Measurements from ENCODE around the gene POMP. TPM values are rescaled to one million over a fixed set of nuclear protein-coding genes. Genes with fewer than 3 reads are reported as not detected.

The POMP gene
- total RNA-seq, 2 experiments from 2014 or later, result 46.6 to 79.0 TPM

DNA sequence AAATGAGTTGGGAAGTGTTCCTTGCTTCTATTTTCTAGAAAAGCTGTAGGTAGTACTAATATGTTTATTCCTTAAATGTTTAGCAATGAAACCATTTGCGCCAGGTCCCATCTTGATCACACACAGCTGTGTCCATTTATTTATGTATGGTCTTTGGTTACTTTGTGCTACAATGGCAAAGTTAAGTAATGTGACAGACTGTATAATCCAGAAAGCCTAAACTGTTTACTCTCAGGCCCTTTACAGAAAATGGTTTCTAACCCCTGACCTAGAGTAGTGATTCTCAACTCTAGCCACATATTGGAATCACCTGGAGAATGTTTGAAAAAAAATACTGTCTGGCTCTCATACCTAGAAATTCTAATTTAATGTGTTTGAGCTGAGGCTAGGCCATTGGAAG lies 38.5 kb downstream of the POMP start:
- no peaks in the 10 kb centered on the region for H3K4me1 ChIP-seq (ENCODE audit: insufficient read depth, low read length, poor library complexity, severe bottlenecking)
- no peak overlapping the region for H3K27ac ChIP-seq (ENCODE audit: low read depth, low read length, poor library complexity, severe bottlenecking)
- no TSS peak for BruUV-seq (replicated peaks)
- H3K4me3 ChIP-seq (ENCODE audit: low read depth, low read length, poor library complexity, severe bottlenecking), result no peak overlapping the region
- H2AFZ ChIP-seq (ENCODE audit: low read length), result no peak overlapping the region
- no peaks in the 10 kb centered on the region for H3K9me3 ChIP-seq (ENCODE audit: low read length)
- H3K4me2 ChIP-seq (ENCODE audit: low read length), result no peak overlapping the region
- no peaks in the 10 kb centered on the region for H3K79me2 ChIP-seq (ENCODE audit: insufficient read depth, low read depth, low read length)
- no peak for DNase-seq (ENCODE audit: low spot score)
- intact Hi-C loops (cut with micrococcal nuclease; ENCODE audit: unreplicated experiment), result no loop called here
- POLR2A ChIA-PET, result interaction anchor here (0.5 kb wide), 1 partner anchor 57 kb away, joined by 4 read pairs; no protein-coding TSS in a partner anchor
- CTCF ChIA-PET (ENCODE audit: unreplicated experiment), result no interaction called here
- H3K9me2 ChIP-seq (ENCODE audit: insufficient read depth, low read length), result no peaks in the 10 kb centered on the region
- peaks cover 14% of the 10 kb centered on the region; the same call in 1 of the 2 replicates for H3K36me3 ChIP-seq (ENCODE audit: insufficient read depth, low read length)
- TF ChIP-seq, protein P1, sequence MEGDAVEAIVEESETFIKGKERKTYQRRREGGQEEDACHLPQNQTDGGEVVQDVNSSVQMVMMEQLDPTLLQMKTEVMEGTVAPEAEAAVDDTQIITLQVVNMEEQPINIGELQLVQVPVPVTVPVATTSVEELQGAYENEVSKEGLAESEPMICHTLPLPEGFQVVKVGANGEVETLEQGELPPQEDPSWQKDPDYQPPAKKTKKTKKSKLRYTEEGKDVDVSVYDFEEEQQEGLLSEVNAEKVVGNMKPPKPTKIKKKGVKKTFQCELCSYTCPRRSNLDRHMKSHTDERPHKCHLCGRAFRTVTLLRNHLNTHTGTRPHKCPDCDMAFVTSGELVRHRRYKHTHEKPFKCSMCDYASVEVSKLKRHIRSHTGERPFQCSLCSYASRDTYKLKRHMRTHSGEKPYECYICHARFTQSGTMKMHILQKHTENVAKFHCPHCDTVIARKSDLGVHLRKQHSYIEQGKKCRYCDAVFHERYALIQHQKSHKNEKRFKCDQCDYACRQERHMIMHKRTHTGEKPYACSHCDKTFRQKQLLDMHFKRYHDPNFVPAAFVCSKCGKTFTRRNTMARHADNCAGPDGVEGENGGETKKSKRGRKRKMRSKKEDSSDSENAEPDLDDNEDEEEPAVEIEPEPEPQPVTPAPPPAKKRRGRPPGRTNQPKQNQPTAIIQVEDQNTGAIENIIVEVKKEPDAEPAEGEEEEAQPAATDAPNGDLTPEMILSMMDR (conservative IDR thresholded peaks at IDR 0.05; ENCODE audit: low read length), result no peak
- no peak for TF ChIP-seq EZH2phosphoT487 (IDR thresholded peaks at IDR 0.05; ENCODE audit: borderline replicate concordance, low read depth, low read length)
- H4K20me1 ChIP-seq (ENCODE audit: insufficient read depth, low read length), result no peaks in the 10 kb centered on the region

DNA sequence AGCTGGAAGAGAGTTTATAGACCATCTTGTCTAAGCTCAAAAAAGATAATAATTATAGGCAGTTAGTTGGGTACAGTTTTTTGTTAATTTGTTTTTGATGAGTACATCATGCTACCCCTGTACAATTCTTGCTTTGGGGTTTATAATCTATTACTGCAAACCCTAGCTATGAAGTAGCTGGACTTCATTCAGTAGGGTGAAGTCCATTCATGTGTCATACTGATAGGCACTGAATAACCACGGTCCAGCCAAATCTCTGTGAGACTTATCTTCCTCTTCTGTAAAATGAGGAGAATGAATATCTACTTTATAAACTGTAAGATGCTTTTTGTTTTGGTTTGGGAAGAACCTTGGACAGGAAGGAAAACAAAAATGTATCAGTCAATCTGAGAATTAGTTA lies 40.3 kb downstream of the POMP start:
- H3K4me2 ChIP-seq (ENCODE audit: low read length), result no peak overlapping the region
- peaks cover 14% of the 10 kb centered on the region; the same call in 1 of the 2 replicates for H3K36me3 ChIP-seq (ENCODE audit: insufficient read depth, low read length)
- H3K4me3 ChIP-seq (ENCODE audit: low read depth, low read length, poor library complexity, severe bottlenecking), result no peak overlapping the region
- no peaks in the 10 kb centered on the region for H3K79me2 ChIP-seq (ENCODE audit: insufficient read depth, low read depth, low read length)
- no peaks in the 10 kb centered on the region for H4K20me1 ChIP-seq (ENCODE audit: insufficient read depth, low read length)
- H3K27ac ChIP-seq (ENCODE audit: low read depth, low read length, poor library complexity, severe bottlenecking), result no peak overlapping the region
- DNase-seq (ENCODE audit: low spot score), result no peak
- POLR2A ChIA-PET, result interaction anchor here (0.7 to 0.9 kb wide), 2 partner anchors 41 to 98 kb away, joined by 3 read pairs; partner anchors contain the start of gene POMP
- BruUV-seq (replicated peaks), result no TSS peak
- no peaks in the 10 kb centered on the region for H3K4me1 ChIP-seq (ENCODE audit: insufficient read depth, low read length, poor library complexity, severe bottlenecking)
- H3K9me2 ChIP-seq (ENCODE audit: insufficient read depth, low read length), result no peaks in the 10 kb centered on the region
- CTCF ChIA-PET (ENCODE audit: unreplicated experiment), result no interaction called here
- H2AFZ ChIP-seq (ENCODE audit: low read length), result no peak overlapping the region
- TF ChIP-seq EZH2phosphoT487 (IDR thresholded peaks at IDR 0.05; ENCODE audit: borderline replicate concordance, low read depth, low read length), result no peak
- TF ChIP-seq, protein P1 (conservative IDR thresholded peaks at IDR 0.05; ENCODE audit: low read length), result no peak
- intact Hi-C loops (cut with micrococcal nuclease; ENCODE audit: unreplicated experiment), result no loop called here
- H3K9me3 ChIP-seq (ENCODE audit: low read length), result no peaks in the 10 kb centered on the region

DNA sequence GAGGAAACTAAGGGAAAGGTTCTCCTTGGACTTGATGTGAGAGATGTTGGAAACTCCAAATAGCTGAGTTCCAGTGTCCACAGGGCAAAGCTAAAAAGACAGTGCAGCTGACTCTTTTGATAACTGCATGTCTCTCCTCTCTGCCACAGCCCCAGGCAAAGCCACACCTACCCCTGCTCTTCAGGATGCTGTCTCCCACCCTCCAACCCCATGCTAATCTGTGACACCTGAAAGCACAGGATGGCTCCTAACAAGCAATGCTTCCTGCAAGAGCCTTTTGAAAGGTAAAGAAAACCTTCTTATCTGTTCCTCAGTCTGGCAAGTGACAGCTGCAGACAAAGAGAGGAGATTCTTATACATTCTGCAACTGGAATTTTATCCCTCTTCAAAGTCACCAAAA lies 45.4 kb downstream of the POMP start:
- ChIA-PET POLR2A (no interaction called here), CTCF (ENCODE audit: unreplicated experiment) (no interaction called here)
- Histone ChIP-seq H3K9me3 (ENCODE audit: low read length) (no peaks in the 10 kb centered on the region), H3K36me3 (ENCODE audit: insufficient read depth, low read length) (peaks cover 7% of the 10 kb centered on the region; the same call in 1 of the 2 replicates), H3K4me3 (ENCODE audit: low read depth, low read length, poor library complexity, severe bottlenecking) (no peak overlapping the region), H3K79me2 (ENCODE audit: insufficient read depth, low read depth, low read length) (no peaks in the 10 kb centered on the region), H2AFZ (ENCODE audit: low read length) (no peak overlapping the region), H3K4me2 (ENCODE audit: low read length) (no peak overlapping the region), H3K9me2 (ENCODE audit: insufficient read depth, low read length) (0 out of 2 replicates have a peak, but pooled peaks cover 3% of the 10 kb centered on the region), H3K4me1 (ENCODE audit: insufficient read depth, low read length, poor library complexity, severe bottlenecking) (peaks cover 6% of the 10 kb centered on the region), H3K27ac (ENCODE audit: low read depth, low read length, poor library complexity, severe bottlenecking) (no peak overlapping the region), H4K20me1 (ENCODE audit: insufficient read depth, low read length) (no peaks in the 10 kb centered on the region)
- intact Hi-C loops (cut with micrococcal nuclease; ENCODE audit: unreplicated experiment), result no loop called here
- no peak for TF ChIP-seq EZH2phosphoT487 (IDR thresholded peaks at IDR 0.05; ENCODE audit: borderline replicate concordance, low read depth, low read length)
- TF ChIP-seq, protein P1 (conservative IDR thresholded peaks at IDR 0.05; ENCODE audit: low read length), result no peak
- no peak for DNase-seq (ENCODE audit: low spot score)
- no TSS peak for BruUV-seq (replicated peaks)
